DOHH2 (cell line): Measurements from ENCODE around the gene N4BP2.

ENCODE experiments used
- H3F3A ChIP-seq: fragments of 200-600 bp; sonication (generic), shearing (Covaris generic); 2 replicates; pipeline ENCODE4 v1.6.0; 2016; ENCODE audit warnings: antibody characterized with exemption, mild to moderate bottlenecking; ENCODE audit not compliant: control insufficient read depth, insufficient read depth
- H3K27ac ChIP-seq: fragments of 200-600 bp; sonication (generic); 2 replicates; pipeline ENCODE4 v1.5.1; 2014; ENCODE audit warnings: low read depth, mild to moderate bottlenecking, low read length, moderate library complexity
- H3K27me3 ChIP-seq: fragments of 200-600 bp; sonication (generic); 2 replicates; pipeline ENCODE4 v1.6.1; 2014; ENCODE audit warnings: mild to moderate bottlenecking, low read length, mixed read lengths; ENCODE audit not compliant: control insufficient read depth
- H3K36me3 ChIP-seq: fragments of 200-600 bp; sonication (generic); 2 replicates; pipeline ENCODE4 v1.6.1; 2014; ENCODE audit warnings: mild to moderate bottlenecking, low read length, moderate library complexity, mixed read lengths; ENCODE audit not compliant: control insufficient read depth
- H3K4me1 ChIP-seq: fragments of 200-600 bp; sonication (generic); 2 replicates; pipeline ENCODE4 v1.6.1; 2014; ENCODE audit warnings: mild to moderate bottlenecking, low read length, mixed read lengths; ENCODE audit not compliant: control insufficient read depth
- H3K4me2 ChIP-seq: fragments of 200-600 bp; sonication (generic); 2 replicates; pipeline ENCODE4 v1.6.0; 2014; ENCODE audit warnings: mild to moderate bottlenecking, low read length, moderate library complexity
- H3K4me3 ChIP-seq: fragments of 200-600 bp; sonication (generic); 2 replicates; pipeline ENCODE4 v1.5.1; 2014; ENCODE audit warnings: mild to moderate bottlenecking, low read length, mixed read lengths
- H3K79me2 ChIP-seq: fragments of 200-600 bp; sonication (generic); 2 replicates; pipeline ENCODE4 v1.6.1; 2014; ENCODE audit warnings: mild to moderate bottlenecking, low read length, mixed read lengths; ENCODE audit not compliant: control insufficient read depth
- H3K9me2 ChIP-seq: fragments of 200-600 bp; sonication (generic); replicated peaks from 2 replicates; pipeline ENCODE4 v1.6.1; 2014; ENCODE audit warnings: mild to moderate bottlenecking, low read length, mixed read lengths; ENCODE audit not compliant: control insufficient read depth
- H3K9me3 ChIP-seq: fragments of 200-600 bp; sonication (generic); 2 replicates; pipeline ENCODE4 v1.6.1; 2014; ENCODE audit warnings: antibody characterized with exemption, low read length, mixed read lengths; ENCODE audit not compliant: control insufficient read depth, insufficient read depth
- H4K20me1 ChIP-seq: fragments of 200-600 bp; sonication (generic); 2 replicates; pipeline ENCODE4 v1.6.0; 2014; ENCODE audit warnings: low read depth, mild to moderate bottlenecking, antibody characterized with exemption, low read length, moderate library complexity; ENCODE audit not compliant: control insufficient read depth, insufficient read depth
- CTCF ChIP-seq: fragments of 200-600 bp; sonication (generic); IDR thresholded peaks from one replicate; pipeline ENCODE4 v1.5.1; 2014; ENCODE audit warnings: antibody characterized with exemption, mild to moderate bottlenecking, low read depth, low read length; ENCODE audit not compliant: poor library complexity, severe bottlenecking
- EZH2phosphoT487 ChIP-seq: fragments of 200-600 bp; sonication (generic); IDR thresholded peaks from 2 replicates; pipeline ENCODE4 v1.6.1; 2017; ENCODE audit warnings: borderline replicate concordance, mild to moderate bottlenecking, antibody characterized with exemption, low read length, moderate library complexity, mixed read lengths

N4BP2 gene

DNA sequence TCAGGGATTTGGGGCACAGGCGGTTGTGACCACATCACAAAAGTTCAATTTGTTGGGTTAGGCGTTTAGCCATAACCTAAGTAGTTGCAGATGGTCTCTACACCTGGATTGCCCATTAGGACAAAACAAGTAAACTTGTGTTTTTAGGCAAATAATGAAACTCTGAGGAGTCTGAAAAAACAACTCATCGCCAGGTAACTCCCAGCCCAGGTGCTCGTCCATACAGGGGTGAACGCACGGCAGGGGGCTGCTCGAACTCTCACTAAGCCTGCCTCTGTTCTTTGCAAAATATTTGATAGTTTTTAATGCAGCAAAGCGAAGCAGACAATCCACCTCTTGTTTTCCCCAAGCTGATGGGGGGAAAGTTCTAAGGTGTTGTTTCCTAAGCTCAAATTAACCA lies 139.6 kb downstream of the N4BP2 start:
- Histone ChIP-seq H3K36me3 (peaks cover 69% of the 10 kb centered on the region), H3F3A (peaks cover 81% of the 10 kb centered on the region), H3K9me2 (no peaks in the 10 kb centered on the region), H3K4me2 (peak overlapping the region; percentile 99), H3K27ac (peak overlapping the region; percentile 100), H3K4me3 (peak overlapping the region; percentile 90), H3K9me3 (no peaks in the 10 kb centered on the region), H3K79me2 (peaks cover 100% of the 10 kb centered on the region), H4K20me1 (peaks cover 7% of the 10 kb centered on the region; the same call in 1 of the 2 replicates), H3K27me3 (no peaks in the 10 kb centered on the region), H3K4me1 (peaks cover 46% of the 10 kb centered on the region)
- TF ChIP-seq CTCF (no peak), EZH2phosphoT487 (no peak)

DNA sequence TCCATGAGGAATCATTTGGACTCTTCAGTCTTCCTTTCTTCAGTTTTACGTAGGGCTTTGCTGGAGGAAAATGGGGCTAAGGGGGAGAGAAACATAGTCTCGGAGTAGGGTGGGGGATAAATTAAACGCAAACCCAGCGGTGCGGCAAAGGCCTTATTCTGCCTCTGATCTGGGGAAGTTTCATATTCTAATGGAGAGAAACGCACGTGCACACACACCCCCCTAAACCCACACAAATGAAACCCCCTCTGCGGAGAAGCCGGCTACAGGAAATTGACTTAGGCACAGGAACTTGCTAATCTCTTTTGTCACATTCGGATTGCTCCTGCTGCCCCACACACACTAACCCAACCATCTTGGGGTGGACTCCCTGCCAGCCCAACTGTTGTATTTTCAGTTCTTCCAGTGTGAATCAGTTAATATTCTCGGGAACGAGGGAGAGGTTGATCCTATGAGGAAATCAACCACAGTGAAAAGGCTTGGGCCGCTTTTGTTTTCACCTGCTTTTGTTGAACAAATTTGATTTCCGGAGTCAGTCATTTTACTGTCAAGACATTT lies 140.2 kb downstream of the N4BP2 start, which contains the start of gene RHOH:
Gene RHOH (plus strand): TSS at position 308 of the 558 bp plus-strand sequence. CDS start 46,356 bp downstream, outside the sequence.
- TF ChIP-seq EZH2phosphoT487 = no peak
- no peak for TF ChIP-seq CTCF
- Histone ChIP-seq H3K27ac (peak within 1 kb of the TSS; percentile 100), H3K4me1 (peaks cover 44% of the 10 kb centered on the region), H4K20me1 (peaks cover 10% of the 10 kb centered on the region; the same call in 1 of the 2 replicates), H3K9me3 (no peaks in the 10 kb centered on the region), H3K79me2 (peaks cover 100% of the 10 kb centered on the region), H3K9me2 (no peaks in the 10 kb centered on the region), H3K27me3 (no peaks in the 10 kb centered on the region), H3K4me3 (peak within 1 kb of the TSS; percentile 90), H3K4me2 (peak within 1 kb of the TSS; percentile 99), H3K36me3 (peaks cover 74% of the 10 kb centered on the region), H3F3A (peaks cover 80% of the 10 kb centered on the region)

- peaks cover 100% of the 10 kb centered on the region for H3K79me2 ChIP-seq
Measured at GRCh38 chr4:40197879-40198689, 141.4 kb downstream of the N4BP2 start.

More at GRCh38 chr4:40197879-40198689, 141.4 kb downstream of the N4BP2 start:
- H3K27ac ChIP-seq = peak overlapping the region; percentile 100
- no peaks in the 10 kb centered on the region for H3K27me3 ChIP-seq
- no peaks in the 10 kb centered on the region for H3K9me2 ChIP-seq
- peak overlapping the region; percentile 99 for H3K4me2 ChIP-seq
- peak overlapping the region; percentile 90 for H3K4me3 ChIP-seq
- peaks cover 84% of the 10 kb centered on the region for H3K36me3 ChIP-seq
- peaks cover 10% of the 10 kb centered on the region; the same call in 1 of the 2 replicates for H4K20me1 ChIP-seq
- TF ChIP-seq CTCF = no peak
- no peak for TF ChIP-seq EZH2phosphoT487
- no peaks in the 10 kb centered on the region for H3K9me3 ChIP-seq
- H3K4me1 ChIP-seq = peaks cover 39% of the 10 kb centered on the region
- H3F3A ChIP-seq = peaks cover 74% of the 10 kb centered on the region
